Keratinocyte (primary cell): Measurements from ENCODE around the gene SASH1. TPM values are rescaled to one million over a fixed set of nuclear protein-coding genes. Genes with fewer than 3 reads are reported as not detected.

Source experiments
- DNase-seq: peaks from one replicate; pipeline ENCODE4 v3.0.0-alpha.2; 2011; ENCODE audit warnings: low read depth, missing footprints, low spot score
- FAIRE-seq: peaks from 2 replicates; lab custom pipeline; 2011; peaks lifted over from hg19 to GRCh38; lab: Jason Lieb, UNC
- H2AFZ ChIP-seq: 2 replicates; pipeline ENCODE4 v1.6.0; 2012; ENCODE audit warnings: low read length, control low read depth, inconsistent platforms; ENCODE audit not compliant: control insufficient read depth
- H3K27ac ChIP-seq: 2 replicates; pipeline ENCODE4 v1.5.1; 2011; ENCODE audit warnings: low read length; ENCODE audit not compliant: control insufficient read depth, insufficient read depth
- H3K27me3 ChIP-seq: 3 replicates; pipeline ENCODE4 v1.6.0; 2011; ENCODE audit warnings: low read length; ENCODE audit not compliant: control insufficient read depth, insufficient read depth; ENCODE audit errors: extremely low read depth
- H3K36me3 ChIP-seq, 2 experiments: 2 replicates in 1 of 2; 3 replicates in 1 of 2; pipeline ENCODE4 v1.5.1; 2011; ENCODE audit warnings: low read length in 2 of 2, mild to moderate bottlenecking in 1 of 2; ENCODE audit not compliant: control insufficient read depth in 2 of 2, insufficient read depth in 2 of 2; ENCODE audit errors: extremely low read depth in 1 of 2
- H3K4me1 ChIP-seq: 3 replicates; pipeline ENCODE4 v1.5.1; 2011; ENCODE audit warnings: low read length; ENCODE audit not compliant: control insufficient read depth, insufficient read depth; ENCODE audit errors: extremely low read depth
- H3K4me2 ChIP-seq: 3 replicates; pipeline ENCODE4 v1.6.0; 2011; ENCODE audit warnings: low read depth, low read length; ENCODE audit not compliant: control insufficient read depth, insufficient read depth; ENCODE audit errors: extremely low read depth
- H3K4me3 ChIP-seq, 3 experiments: fragments of 200-600 bp in 1 of 3; sonication (generic) in 1 of 3; 2 replicates in 2 of 3; 3 replicates in 1 of 3; pipeline ENCODE4 v1.5.1; 2011 to 2016; ENCODE audit warnings: low read length in 3 of 3, mild to moderate bottlenecking in 3 of 3, control low read depth in 2 of 3, inconsistent platforms in 1 of 3, low read depth in 1 of 3, mixed read lengths in 1 of 3, mixed run types in 1 of 3, moderate library complexity in 1 of 3; ENCODE audit not compliant: control insufficient read depth in 2 of 3, insufficient read depth in 2 of 3; ENCODE audit errors: extremely low read depth in 1 of 3
- H3K79me2 ChIP-seq: 2 replicates; pipeline ENCODE4 v1.6.0; 2012; ENCODE audit warnings: low read length; ENCODE audit not compliant: control insufficient read depth, insufficient read depth
- H3K9ac ChIP-seq: 3 replicates; pipeline ENCODE4 v1.6.0; 2011; ENCODE audit warnings: low read length; ENCODE audit not compliant: control insufficient read depth, insufficient read depth; ENCODE audit errors: extremely low read depth
- H3K9me1 ChIP-seq: 3 replicates; pipeline ENCODE4 v1.6.0; 2011; ENCODE audit warnings: low read length; ENCODE audit not compliant: control insufficient read depth, insufficient read depth; ENCODE audit errors: extremely low read depth
- H3K9me3 ChIP-seq: 2 replicates; pipeline ENCODE4 v1.5.1; 2012; ENCODE audit warnings: low read depth, low read length; ENCODE audit not compliant: control insufficient read depth
- H4K20me1 ChIP-seq: 3 replicates; pipeline ENCODE4 v1.6.0; 2011; ENCODE audit warnings: low read length; ENCODE audit not compliant: control insufficient read depth, insufficient read depth; ENCODE audit errors: extremely low read depth
- CTCF ChIP-seq, 3 experiments: IDR thresholded peaks in 1 of 3; conservative IDR thresholded peaks in 1 of 3; optimal IDR thresholded peaks in 1 of 3; 2 replicates in 2 of 3; 3 replicates in 1 of 3; pipeline versions ENCODE3 to v1.5.1; 2011; ENCODE audit warnings: low read length in 3 of 3, mild to moderate bottlenecking in 3 of 3, moderate library complexity in 2 of 3, control low read depth in 1 of 3, inconsistent platforms in 1 of 3; ENCODE audit not compliant: insufficient read depth in 2 of 3; ENCODE audit errors: extremely low read depth in 1 of 3
- EZH2 ChIP-seq: IDR thresholded peaks from one replicate; pipeline ENCODE4 v1.6.1; 2012; ENCODE audit warnings: inconsistent platforms, mild to moderate bottlenecking, low read length, moderate library complexity
- dilution Hi-C: fragments of 300-500 bp; cut with MboI; formaldehyde crosslinking; loops from one replicate; pipeline ENCODE4 v1.7.0; 2020; ENCODE audit warnings: low sequenced_read_pairs; ENCODE audit not compliant: extremely low pct_ligation_motif_present
- polyA plus RNA-seq, 5 experiments: library from polyadenylated mRNA; depleted of rRNA in 3 of 5; stranded (reverse) in 3 of 5; stranded (forward) in 1 of 5; unstranded in 1 of 5; fragments of >200 nt; gene quantifications; 1 replicate in 1 of 5; 2 replicates in 3 of 5; 3 replicates in 1 of 5; pipeline versions ENCODE4 v1.2.1 to v1.2.3, GENCODE V29; 2011 to 2012; ENCODE audit warnings: missing spikeins in 2 of 5, low read depth in 1 of 5, low replicate concordance in 1 of 5

Gene SASH1
- polyA plus RNA-seq, 1 donor (not counting 4 experiments of a cell fraction or from before 2014, with no cell fraction given) = 4.4 TPM

- no peak for FAIRE-seq
Observed at GRCh38 chr6:148570456-148570855, 227.8 kb downstream of the SASH1 start.

DNA sequence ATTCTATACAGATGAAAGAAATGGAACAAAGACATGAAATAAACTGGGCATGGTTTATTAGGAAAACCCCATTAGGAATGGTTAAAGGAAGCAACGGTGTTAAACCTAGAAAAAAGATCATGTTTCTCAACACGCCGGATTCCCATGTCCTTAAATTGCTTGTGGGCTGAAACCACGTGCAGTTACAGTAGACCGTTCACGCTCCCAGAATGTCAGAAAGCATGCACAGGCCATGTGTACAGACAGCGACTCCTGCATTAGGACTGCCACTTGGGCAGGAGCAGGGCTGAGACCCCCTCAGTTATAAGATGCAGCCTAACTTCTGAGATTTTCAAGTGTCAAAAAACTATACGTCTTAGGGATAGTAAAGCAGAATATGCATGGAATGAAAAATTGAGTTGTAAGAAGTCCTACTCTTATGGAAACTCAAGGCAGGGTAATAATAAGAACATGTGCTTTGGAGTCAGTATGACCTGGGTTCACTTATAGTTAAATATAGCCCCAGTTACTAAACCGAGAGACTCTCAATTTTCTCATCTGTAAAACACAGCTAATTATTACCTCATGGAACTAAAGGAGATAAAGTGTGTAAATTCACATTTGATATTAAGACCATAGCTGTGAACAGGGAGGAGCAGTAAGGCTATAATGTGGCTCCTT is 230.2 kb downstream of the SASH1 start:
- Histone ChIP-seq H3K27ac (no peak overlapping the region), H3K9me3 (no peaks in the 10 kb centered on the region), H3K9me1 (no peaks in the 10 kb centered on the region), H3K79me2 (no peaks in the 10 kb centered on the region), H3K4me3 (no peak overlapping the region), H3K4me2 (no peak overlapping the region), H3K9ac (no peak overlapping the region), H3K27me3 (peaks cover 15% of the 10 kb centered on the region), H3K36me3 (no peaks in the 10 kb centered on the region), H4K20me1 (no peaks in the 10 kb centered on the region), H2AFZ (no peak overlapping the region), H3K4me1 (no peaks in the 10 kb centered on the region)
- no peak for FAIRE-seq
- no peak for DNase-seq
- dilution Hi-C loops = no loop called here
- TF ChIP-seq CTCF (optimal IDR thresholded peaks at IDR 0.05 in 1 of 3, IDR thresholded peaks at IDR 0.05 in 1 of 3, conservative IDR thresholded peaks at IDR 0.05 in 1 of 3; ENCODE audit: extremely low read depth in 1 of 3, insufficient read depth in 2 of 3, low read length in 3 of 3) (no peak), EZH2 (no peak)

More at GRCh38 chr6:148570456-148570855, 227.8 kb downstream of the SASH1 start:
- Histone ChIP-seq H3K9me1 (no peaks in the 10 kb centered on the region), H3K4me1 (peaks cover 11% of the 10 kb centered on the region), H4K20me1 (no peaks in the 10 kb centered on the region), H2AFZ (no peak overlapping the region), H3K79me2 (no peaks in the 10 kb centered on the region), H3K4me2 (no peak overlapping the region), H3K27me3 (peaks cover 9% of the 10 kb centered on the region), H3K9me3 (no peaks in the 10 kb centered on the region), H3K36me3 (no peaks in the 10 kb centered on the region), H3K4me3 (no peak overlapping the region), H3K9ac (no peak overlapping the region), H3K27ac (no peak overlapping the region)
- no peak for DNase-seq
- no peak for TF ChIP-seq EZH2
- TF ChIP-seq CTCF (optimal IDR thresholded peaks at IDR 0.05 in 1 of 3, IDR thresholded peaks at IDR 0.05 in 1 of 3, conservative IDR thresholded peaks at IDR 0.05 in 1 of 3; ENCODE audit: extremely low read depth in 1 of 3, insufficient read depth in 2 of 3, low read length in 3 of 3) = no peak
- dilution Hi-C loops = no loop called here
